Astrocyte of the cerebellum (primary cell): Measurements from ENCODE around the gene ENGASE.

ENCODE experiments used
- DNase-seq: peaks from one replicate; pipeline ENCODE4 v3.0.0-alpha.2; 2011; ENCODE audit warnings: low read depth
- H3K4me3 ChIP-seq: 2 replicates; pipeline ENCODE4 v1.5.1; 2011; ENCODE audit warnings: mild to moderate bottlenecking, low read depth, low read length, moderate library complexity
- CTCF ChIP-seq: IDR thresholded peaks from 2 replicates; pipeline ENCODE4 v1.5.1; 2012; ENCODE audit warnings: low read length, low read depth, moderate library complexity, mild to moderate bottlenecking; ENCODE audit errors: missing control alignments
- in situ Hi-C: cut with HindIII; loops from 2 replicates; pipeline ENCODE4 v1.10.0; 2017; ENCODE audit warnings: low sequenced_read_pairs

ENGASE gene

DNA sequence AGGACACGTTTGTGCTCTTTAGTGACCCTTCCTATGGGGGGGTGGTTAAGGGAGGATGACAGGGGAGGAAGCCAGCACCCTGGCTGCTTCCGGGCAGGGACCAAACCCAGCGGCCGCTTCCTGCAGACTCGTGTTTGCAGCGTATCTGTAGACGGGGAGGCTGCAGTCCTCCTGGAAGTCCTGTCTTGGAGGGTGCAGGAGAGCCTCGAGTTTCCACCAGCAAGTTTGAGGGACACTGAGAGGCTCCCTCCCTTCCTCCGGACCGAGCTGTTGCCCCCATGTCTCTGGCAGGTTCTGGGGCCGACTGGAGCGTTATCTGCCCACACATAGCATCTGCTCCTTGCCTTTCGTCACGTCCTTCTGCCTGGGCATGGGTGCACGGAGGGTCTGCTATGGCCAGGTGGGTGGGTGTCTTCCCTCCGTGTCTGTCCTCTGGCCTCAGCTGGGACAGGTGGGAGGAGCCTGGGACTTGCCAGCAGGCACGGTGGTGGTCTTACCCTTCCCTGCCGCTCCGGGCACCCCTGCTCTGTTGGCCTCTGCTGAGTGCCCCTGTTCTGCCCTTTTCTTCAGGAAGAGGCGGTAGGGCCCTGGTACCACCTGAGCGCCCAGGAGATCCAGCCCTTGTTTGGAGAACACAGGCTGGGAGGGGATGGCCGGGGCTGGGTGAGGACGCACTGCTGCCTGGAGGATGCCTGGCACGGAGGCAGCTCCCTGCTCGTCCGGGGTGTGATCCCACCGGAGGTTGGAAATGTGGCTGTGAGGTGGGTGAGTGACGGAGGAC lies 8.8 kb downstream of the ENGASE start:
- DNase-seq: no peak
- TF ChIP-seq CTCF: no peak
- in situ Hi-C loops: no loop called here
- H3K4me3 ChIP-seq: no peak overlapping the region

GRCh38 chr17:79084291-79085153 lies 9.9 kb downstream of the ENGASE start:
- TF ChIP-seq CTCF: no peak
- H3K4me3 ChIP-seq: no peak overlapping the region
- in situ Hi-C loops: no loop called here
- no peak for DNase-seq

DNA sequence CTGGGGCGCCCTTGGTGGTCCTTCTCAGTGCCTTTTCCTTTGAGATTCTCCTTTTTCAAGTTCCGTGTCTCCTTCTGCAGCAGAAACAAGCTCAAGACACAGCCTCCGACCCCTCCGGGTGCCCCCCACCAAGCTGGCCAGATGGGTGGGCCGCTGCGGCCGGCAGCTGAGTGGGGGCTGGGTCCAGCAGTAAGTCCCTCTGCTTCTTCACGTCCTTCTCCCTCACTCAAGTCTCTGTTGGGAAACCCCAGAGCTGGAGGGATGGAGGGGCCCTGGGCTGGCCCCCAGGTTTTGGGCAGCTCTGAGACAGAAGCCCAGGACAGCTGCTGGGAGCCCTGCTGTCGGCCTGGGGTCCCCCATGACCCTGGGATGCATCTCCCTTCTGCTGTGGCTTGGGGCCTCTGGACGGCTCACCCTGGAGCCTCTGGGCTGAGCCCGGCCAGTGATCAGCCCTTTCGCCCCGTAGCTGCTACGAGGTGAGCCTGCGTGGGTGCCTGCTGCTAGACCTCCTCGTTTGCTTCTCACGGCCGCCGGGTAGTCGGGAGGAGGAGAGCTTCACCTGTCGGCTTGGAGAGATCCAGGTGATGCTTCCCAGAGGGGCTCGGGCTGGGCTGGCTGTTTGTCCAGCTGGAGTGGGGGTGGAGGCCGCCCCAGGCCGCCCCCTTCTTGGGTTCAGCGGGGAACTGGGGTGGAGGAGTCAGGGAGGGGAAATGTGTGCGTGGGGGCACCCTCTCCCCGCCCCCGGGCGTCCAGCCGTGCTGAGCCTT lies 10.7 kb downstream of the ENGASE start:
- DNase-seq: no peak
- in situ Hi-C loops: no loop called here
- H3K4me3 ChIP-seq: no peak overlapping the region
- no peak for TF ChIP-seq CTCF

- TF ChIP-seq CTCF: no peak
- no peak overlapping the region for H3K4me3 ChIP-seq
- in situ Hi-C loops: no loop called here
- no peak for DNase-seq
Measured at GRCh38 chr17:79085921-79086551, 11.4 kb downstream of the ENGASE start.

GRCh38 chr17:79086609-79087427 lies 12.2 kb downstream of the ENGASE start:
- in situ Hi-C loops: no loop called here
- DNase-seq: no peak
- TF ChIP-seq CTCF: no peak
- no peak overlapping the region for H3K4me3 ChIP-seq
